ENCODE measurements around the gene ADAM12.
"Not testable (repeated sequence)": the region's sequence is repeated elsewhere in the genome, so short reads cannot be mapped to it uniquely, and the experiment has no call there.

The ADAM12 gene

DNA sequence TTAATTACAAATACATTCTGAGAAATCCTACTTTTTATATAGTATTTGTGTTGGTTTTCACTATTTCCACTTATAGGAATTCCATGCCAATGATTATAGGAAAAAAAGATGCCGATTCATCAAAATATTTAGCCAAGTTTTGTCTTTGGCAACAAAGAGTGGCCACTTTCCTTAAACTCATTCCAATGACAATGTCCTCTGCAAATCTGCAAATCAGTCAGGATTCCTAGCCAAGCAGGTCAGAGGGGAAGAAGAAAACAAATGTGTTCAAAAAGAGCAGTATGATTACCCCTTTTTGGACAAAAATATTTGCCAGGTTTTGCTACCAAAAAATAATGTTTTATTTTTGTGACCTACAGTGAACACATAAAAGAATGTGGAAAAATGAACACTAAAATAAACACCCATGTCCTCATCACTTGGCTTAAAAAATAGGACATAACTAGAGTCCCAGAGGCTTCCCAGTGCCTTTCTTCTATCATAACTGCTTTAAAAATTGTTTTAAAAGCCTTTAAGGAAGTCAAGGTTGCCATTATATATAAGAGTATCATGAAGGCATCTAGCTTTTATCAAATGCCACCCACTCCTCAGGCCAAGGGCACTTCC, 125.9 kb downstream of the ADAM12 start:
- DNase-seq (ENCODE audit: low read depth) = no peak

DNA sequence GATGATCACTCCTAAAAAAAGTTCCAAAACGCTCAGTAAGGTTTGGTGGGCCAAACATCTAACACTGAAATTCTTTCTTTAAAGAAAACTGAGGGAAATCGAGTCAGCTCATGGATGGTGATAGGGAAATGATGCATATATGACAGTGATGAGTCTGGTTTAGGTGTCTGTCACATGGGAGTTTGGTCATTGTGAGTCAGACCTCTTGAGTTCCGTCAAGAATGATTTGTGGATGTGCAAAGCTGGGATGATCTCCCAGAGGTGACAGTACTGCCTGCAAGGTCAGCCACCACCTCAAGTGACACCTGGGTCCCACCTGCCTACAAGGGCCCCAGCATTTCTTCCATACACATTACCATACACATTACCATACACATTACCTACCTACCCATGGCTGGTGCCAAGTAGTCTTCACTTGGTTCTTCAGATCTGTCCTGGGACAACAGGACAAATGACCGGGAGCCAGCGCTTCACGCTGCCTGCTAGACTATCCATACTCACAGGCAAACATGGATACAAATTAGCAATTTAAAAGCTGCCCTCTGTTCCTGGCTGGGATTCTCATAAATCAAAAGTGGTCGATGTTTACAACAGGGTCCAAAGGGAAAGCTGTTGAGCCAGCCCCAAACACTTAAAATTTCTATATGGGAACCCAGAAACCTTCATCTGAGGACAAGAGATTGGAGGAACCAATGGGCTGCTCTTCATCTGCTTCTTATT, 128.4 kb downstream of the ADAM12 start:
- no peak for DNase-seq (ENCODE audit: low read depth)

DNA sequence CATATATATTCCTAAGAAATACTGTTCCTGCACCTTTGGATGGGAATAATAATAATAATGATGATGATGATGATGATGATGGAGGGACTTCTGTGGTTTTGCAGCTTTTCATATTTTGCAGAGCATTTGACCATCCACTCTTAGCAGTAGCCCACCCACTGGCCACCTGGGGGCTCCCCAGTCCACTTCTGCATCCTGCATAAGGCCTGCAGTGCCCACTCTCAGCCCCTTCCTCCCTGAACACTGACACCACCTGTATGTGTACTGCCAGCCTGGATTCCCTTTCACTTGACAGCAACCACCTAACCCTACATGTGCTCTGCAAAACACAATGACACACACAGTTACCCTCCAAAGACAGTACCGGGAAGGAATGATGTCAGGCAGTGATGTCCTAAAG, 131.4 kb downstream of the ADAM12 start:
- DNase-seq (ENCODE audit: low read depth) = no peak

DNA sequence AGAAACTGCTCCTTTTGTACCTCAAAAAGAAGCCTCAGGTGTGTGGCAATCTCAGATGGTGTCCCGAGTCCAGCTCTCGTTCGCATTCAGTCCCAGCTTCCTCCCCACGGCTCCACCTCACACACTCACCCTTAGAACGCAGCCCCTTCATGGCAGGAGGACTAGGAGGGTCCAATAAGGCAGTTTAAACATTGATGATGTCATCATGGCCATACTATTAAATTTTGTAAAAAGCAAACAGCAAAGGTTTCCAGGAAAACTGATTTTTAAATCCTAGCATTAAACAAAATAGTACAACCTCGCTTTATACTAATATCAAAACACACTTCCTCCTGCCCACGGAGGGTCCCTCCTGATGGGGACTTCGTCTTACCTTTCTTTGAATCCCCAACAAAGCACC, 133.0 kb downstream of the ADAM12 start:
- DNase-seq (ENCODE audit: low read depth) = no peak

DNA sequence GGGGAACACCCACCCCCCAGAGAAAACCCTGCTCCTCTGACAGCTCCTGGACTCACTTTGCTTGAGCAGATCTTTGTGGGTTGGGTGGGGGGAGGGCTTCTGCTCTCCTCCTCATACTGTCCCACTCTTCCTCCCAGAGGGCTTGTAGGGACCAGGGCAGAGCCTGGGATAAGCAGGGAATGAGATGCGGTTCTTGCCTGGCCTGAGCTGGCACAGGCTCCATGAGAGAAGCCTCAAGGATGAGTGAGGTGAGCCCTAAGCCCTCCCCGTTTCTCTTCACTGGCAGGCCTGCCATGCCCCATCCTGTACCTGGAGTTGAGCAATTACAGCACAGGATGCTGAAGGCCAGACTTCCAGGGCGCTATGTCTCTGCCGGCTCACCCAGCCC, 134.7 kb downstream of the ADAM12 start:
- no peak for DNase-seq (ENCODE audit: low read depth)

DNA sequence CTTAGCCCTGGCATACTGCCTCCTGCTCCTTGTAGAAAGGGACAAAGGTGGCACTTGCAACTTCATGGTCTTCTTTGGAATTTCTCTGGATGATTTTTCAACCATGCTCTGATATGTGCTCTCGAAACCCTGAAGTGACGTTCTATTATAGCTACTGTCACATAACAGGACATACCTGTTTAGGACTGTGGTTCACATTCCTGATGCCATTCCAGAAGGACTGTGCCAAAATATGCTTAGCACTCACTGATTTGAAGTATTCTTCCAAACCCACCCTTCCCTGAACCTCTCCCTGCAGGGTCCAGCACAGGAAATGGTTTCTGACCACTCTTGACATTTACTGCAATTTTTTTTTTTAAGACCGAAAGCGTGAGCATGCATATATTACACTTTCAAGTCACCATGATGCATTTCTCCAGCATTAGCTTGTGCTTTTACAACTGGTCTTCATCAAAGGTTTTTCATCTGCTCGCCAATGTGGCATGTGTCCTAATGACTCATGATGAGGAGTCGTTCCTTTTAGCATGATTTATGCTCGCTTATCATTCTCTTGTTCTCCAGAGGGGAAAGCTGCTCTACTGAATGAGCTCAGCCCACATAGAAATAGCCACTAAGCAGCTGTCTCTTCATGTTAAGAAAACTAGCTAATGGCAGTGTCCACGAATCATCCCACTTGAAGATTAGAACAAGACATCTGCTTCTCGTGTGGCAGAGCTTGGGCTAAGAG, 135.2 kb downstream of the ADAM12 start:
- DNase-seq (ENCODE audit: low read depth) = no peak

DNA sequence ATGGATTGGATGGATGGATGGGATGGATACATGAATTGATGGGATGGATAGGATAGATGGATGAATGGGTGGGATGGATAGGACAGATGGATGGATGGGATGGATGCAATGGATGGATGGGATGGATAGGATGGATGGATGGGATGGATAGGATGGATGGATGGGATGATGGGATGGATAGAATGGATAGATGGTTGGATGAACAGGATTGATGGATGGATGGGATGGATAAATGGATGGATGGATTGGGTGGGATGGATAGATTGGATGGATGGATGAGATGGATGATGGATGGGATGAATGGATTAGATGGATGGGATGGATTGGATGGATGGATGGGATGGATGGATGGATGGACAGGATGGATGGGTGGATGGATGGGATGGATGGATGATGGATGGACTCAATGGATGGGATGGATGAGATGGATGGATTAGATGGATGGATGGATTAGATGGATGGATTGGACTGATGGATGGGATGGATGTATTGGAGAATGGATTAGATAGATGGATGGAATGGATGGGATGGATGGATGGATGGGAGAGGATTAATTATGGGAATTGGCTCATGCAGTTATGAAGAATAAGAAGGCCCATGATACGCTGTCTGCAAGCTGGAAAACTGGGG, 136.4 kb downstream of the ADAM12 start:
- no peak for DNase-seq (ENCODE audit: low read depth)

DNA sequence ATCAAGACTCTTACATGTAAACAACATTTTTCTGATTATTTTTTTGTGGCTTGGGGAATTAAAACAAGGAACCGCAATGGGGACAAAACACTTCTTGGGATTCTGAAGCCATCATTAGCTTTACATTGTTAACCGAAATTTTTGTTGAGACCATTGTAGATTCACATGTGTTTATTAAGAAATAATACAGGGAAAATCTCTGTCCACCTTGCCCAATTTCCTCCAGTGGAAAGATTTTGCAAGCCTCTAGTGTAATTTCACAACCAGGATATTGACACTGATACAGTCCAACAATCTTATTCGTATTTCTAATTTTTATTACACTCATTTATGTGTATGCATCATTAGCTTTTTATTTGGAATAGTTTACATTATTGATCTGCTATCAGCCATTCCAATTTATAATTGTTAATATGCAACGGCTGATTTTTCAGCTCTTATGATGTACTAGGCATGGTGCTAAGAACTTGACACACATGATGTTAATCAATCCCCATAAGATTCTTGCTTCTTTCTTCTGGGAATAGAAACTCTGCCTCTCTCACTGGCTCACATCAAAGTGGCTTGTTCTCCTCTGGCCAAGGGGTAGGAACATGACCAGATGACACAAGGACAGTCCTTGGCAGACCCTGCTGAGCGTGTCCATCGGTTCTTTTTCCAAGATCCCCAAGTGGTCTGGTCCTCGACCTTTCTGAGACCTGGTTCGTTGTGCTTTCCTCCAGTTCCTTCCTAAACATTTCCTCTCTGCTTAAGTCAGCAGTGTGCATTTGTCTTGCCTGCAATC, 137.6 kb downstream of the ADAM12 start:
- no peak for DNase-seq (ENCODE audit: low read depth)

DNA sequence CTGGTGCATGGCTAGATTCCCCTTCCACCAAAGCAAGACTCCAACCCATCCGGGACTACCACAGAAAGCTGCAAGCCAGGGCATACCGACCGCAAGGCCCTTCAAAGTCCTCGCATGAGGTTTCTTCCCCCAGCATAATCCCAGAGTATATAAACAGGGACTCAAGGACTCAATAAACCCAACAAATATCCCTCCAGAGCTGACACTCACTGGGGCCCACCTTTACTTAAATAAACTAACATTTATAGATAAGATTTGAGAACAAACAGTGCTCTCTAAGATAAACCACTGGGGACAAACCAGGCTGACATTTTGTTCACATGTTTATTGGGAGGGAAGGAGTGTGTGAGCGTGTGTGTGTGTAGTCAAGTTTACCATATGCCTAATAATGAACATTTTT, 138.2 kb downstream of the ADAM12 start:
- no peak for DNase-seq (ENCODE audit: low read depth)

DNA sequence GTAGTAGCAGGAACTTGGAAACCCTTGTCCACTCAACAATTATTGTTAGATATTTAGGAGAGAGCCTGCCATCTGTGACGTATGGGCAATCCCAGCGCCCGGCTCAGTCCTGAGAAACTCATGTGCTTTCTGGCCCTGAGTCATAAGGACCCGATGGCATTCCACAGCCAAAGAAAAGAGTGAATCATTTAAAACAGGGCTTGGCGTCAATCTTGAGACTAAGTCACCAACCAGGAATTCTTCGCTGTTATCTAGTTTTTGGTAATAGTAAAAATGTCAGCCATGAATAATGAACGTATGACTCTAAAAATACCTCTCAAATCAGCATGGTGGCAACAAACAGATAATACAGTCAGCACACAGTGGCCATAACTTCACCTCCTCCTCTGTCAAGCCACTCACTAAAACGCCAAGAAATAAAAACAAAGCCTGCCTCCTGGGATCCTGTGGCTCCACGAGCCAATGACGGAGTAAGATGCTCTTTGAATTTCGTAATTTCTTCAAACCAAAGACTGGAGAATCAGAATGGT, 140.8 kb downstream of the ADAM12 start:
- DNase-seq (ENCODE audit: low read depth) = no peak

DNA sequence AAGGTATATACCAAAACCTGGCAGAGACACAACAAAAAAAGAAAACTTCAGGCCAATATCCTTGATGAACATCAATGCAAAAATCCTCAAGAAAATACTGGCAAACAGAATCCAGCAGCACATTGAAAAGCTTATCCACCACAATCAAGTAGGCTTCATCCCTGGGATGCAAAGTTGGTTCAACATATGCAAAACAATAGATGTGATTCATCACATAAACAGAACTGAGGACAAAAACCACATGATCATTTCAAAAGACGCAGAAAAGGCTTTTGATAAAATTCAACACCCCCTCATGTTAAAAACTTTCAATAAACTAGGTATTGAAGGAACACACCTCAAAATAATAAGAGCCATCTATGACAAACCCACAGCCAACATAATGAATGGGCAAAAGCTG, 141.9 kb downstream of the ADAM12 start:
- DNase-seq (ENCODE audit: low read depth) = not testable (repeated sequence)

DNA sequence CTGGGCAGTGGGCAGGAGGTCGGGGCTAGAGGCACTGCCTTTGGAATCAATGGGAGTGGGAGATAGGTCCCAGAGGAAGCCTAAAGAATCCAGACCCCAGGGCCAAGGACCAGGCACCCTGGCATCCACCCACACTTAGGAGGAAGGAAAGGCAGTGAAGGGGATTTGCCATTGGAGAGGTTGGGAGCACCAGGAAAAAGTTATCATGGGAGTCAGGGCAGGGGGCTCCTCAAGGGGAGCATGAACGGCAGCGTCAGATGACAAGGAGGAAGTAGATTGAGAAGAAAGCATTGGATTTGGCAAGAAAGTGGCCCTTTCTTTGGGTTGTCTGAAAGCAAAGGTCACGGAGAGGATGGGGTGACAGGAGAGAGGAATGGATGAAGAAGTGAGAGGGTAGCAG, 142.8 kb downstream of the ADAM12 start:
- no peak for DNase-seq (ENCODE audit: low read depth)

DNA sequence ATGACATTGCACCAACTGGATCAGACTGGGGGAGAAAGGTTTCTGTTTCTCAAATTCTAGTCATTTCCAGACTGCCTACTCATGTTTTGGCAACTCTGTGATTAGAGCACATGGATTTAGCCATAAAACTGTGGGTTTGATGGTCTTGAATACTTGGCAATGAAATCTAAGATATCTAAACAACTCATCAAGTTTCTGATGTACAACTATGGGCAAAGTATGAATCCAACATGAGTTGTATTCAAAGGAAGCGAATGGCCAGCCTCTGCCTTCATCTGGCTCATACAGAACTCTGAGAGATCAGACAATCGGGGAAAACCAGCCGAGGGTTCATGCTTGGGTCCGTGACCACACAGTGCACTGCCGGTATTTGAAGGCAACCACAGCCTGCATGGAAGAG, 144.3 kb downstream of the ADAM12 start:
- no peak for DNase-seq (ENCODE audit: low read depth)

DNA sequence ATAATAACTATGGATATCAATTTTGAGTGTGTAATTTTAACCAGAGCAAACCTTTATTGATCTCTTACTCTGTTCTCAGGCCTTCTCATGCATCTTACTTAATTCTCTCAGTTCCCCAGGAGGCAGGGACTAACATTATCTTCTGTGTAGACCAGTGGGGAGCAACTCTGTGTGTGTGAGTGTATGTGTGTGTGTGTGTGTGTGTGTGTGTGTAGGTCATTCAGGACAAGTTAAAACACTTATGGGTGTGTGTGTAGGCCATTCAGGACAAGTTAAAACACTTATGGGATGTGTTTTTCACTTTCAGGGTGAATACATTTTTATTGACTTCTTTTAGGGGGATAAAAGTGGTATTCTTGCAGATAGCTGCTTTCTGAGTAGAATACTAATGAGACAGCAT, 145.0 kb downstream of the ADAM12 start:
- no peak for DNase-seq (ENCODE audit: low read depth)

DNA sequence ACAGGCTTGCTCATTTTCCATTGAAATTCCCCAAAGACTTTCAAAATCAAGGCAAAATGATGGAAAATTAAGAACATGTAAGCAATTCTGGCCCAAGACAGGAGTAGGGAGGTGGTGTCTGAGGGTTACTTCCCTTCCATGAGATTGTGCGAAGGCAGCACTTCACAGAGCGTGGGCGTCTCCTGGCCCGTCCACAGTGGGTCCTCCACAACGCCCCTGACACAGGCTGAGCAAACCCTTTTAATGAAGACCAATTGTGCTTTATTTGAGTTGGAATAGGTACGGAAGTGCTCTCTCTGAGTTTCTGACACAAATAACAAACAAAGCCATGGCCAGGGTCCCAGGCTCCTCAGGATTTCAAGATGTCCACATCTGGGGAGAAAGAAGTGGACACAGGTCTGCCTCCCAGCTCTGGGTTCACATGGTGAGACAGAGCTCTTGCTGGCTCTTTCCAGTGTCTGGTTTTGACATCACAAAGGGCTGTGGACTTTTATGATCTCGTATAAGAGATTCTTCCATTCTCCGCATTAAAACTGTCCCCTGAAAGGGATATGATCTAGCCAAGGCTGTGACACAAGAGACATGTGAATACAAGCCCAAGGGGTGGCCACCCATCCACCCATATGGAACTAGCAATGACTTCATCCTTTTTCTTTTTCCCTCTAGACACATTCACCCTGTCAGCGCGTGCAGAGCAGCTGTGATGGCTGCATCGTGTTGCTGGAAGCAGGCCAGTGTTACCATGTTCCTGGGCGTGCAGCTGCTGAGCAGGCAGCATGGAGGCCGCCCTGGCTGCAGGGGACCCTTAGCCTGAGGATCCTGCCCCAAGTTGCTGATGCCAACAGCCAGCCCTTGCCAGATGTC, 145.6 kb downstream of the ADAM12 start:
- no peak for DNase-seq (ENCODE audit: low read depth)

DNA sequence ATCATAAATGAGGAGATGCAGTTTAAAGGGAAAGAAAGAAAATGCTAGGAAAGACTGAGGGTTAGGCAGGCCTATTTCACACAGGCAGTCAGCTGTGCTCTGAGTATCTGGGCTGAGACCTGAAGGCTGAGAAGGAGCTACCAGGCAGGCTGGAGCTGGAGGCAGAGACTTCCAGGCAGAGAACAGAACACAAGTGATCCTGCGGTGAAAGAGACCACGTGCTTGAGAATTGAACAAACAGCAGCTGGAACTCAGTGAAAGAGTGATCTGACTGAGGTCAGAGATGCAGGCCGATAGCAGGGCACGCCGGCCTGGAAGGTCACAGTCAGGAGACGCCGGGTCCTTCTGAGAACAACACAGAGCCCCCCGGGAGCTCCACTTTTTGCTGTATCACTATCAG, 147.8 kb downstream of the ADAM12 start:
- no peak for DNase-seq (ENCODE audit: low read depth)

DNA sequence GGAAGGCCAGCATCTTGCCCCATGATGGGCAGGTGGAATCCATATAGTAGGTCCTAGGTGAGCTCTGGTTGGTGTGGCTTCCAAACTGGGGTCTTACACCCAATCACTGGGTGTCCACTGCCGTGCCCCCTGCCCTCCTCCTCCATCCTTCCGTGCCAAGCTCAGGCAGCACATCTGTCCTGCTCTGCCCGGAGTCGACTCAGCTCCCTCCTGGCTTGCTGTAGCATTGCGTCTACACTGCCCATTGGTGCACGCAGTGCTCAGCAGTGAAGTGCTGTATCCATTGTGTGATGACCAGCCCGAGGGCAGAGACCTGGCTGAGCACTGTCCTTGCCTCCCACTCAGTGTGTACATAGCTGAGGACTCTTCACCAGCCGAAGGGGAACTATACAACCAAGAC, 148.4 kb downstream of the ADAM12 start:
- no peak for DNase-seq (ENCODE audit: low read depth)

DNA sequence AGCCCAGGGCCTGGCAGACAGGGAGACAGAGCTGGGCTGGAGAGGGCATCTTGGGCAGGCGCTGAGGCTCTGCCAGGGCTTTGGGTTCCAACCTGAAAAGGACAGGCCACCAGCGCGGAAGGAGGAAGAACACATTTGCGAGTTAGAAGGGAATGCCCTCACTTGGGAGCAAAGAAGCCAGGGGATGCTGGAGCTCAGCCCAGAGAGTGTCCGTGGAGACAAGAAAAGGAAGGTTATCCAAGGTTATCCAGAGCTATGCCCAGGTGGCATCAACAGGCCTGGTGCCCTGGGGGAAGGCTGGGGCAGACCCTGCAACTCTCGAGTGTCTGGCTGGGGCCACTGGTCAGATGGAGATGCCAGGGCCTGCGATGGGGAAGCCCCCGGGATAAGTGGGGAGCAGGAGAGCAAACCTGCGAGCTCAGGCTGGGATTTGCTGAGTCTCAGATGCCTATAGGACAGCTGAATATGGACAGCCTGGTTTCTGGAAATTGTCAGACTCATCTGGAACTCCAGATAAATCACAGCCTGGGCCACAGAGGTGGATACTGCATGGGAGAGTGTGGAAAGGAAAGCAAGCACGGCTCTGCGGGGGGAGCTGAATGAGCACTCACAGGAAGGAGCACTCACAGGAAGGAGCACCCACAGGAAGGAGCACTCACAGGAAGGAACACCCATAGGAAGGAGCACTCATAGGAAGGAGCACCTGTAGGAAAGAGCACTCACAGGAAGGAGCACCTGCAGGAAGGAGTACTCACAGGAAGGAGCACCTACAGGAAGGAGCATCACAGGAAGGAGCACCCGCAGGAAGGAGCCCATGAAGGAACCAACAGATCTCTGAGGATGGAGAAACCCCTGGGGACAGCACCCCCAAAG, 152.1 kb downstream of the ADAM12 start:
- no peak for DNase-seq (ENCODE audit: low read depth)

DNA sequence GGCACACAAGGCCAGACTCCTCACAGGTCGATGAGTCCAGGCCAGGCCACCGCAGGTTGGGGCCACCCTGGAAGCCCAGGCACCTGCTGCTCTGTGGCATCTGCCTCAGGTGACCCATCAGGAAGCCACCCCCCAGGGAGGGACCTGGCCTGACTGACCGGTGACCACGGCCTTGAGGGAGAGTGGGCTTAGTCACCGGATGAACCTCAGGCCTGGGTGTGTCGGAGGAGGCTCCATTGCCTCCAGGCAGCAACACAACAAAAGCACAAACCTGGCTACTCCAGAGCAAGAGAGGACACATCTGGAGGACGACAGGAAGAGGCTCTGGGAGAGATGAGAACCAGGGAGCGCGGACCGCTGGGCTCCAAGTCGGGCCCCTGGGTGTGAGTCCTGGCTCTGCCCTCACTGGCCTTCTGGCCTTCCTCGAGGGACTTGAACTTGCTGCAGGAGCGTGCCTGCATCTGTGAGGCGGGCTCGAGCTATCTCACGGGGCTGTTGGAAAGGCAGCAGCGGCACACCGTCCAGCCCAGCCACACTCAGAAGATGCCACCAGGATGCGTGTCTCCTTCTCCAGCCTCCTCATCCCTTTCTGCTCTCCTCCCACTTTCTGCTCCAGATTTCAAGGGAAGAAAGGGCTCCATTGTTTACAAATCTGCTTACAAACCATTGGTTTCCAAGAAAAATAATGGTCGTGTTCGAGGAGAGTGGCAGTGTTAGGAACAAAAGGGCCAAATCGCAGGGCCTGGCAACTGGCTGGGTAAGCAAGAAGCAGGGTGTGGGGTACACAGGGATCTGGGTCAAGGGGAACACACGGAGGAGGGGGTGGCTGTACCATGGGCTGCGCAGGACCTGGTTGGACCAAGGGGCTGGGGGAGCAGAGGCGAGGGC, 152.9 kb downstream of the ADAM12 start:
- DNase-seq (ENCODE audit: low read depth) = no peak
